HG03354 (cell line): ENCODE results near the gene S1PR2.
A peak's percentile ranks its signal among the peaks of the same experiment; 100 is the strongest.
"Not testable (repeated sequence)": the region's sequence is repeated elsewhere in the genome, so short reads cannot be mapped to it uniquely, and the experiment has no call there.

ENCODE experiments used
- ATAC-seq: cut with Tn5 transposase; IDR thresholded peaks from one replicate; pipeline ENCODE4 v1.9.1; 2021; ENCODE audit warnings: mild to moderate bottlenecking; ENCODE audit not compliant: unreplicated experiment, poor library complexity, severe bottlenecking

The S1PR2 gene

DNA sequence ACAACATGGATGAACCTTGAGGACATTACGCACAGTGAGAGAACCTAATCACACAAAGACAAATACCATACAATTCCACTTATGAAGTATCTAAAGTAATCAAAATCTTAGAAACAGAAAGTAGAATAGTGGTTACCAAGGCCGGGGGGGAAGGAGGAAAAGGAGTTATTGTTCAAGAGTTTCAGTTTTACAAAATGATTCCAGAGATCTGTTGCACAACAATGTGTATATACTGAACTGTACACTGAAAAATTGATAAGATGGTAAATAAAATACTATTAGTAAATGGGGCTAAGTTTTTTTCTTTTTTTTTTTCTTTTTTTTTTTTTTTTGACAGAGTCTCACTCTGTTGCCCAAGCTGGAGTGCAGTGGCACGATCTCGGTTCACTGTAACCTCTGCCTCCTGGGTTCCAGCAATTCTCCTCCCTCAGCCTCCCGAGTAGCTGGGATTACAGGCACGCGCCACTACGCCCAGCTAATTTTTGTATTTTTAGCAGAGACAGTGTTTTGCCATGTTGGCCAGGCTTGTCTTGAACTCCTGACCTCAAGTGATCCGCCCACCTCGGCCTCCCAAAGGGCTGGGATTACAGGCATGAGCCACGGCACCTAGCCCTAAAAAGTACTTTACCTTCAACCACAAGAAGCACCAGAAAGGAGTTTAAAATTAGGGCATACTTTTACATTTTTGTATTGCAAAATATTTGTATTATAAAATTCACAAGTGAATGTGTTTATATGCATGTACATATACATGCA lies 32.1 kb downstream of the S1PR2 start:
- not testable (repeated sequence) for ATAC-seq

DNA sequence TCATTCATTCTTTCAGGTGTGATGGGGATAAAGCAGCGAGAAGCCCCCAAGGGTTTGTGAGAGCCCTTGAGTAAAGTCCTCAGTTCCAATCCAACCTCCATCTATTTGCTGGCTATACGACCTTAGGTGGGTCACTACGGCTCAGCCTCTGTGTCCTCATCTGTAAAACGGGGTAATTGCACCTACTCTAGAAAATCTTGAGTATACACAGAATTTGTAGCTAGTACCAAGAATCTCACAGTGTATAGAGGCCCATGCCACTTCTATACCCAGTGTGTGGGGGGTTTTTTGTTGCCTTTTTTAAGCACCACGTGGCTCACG lies 36.0 kb downstream of the S1PR2 start:
- ATAC-seq, result peak; percentile 30

DNA sequence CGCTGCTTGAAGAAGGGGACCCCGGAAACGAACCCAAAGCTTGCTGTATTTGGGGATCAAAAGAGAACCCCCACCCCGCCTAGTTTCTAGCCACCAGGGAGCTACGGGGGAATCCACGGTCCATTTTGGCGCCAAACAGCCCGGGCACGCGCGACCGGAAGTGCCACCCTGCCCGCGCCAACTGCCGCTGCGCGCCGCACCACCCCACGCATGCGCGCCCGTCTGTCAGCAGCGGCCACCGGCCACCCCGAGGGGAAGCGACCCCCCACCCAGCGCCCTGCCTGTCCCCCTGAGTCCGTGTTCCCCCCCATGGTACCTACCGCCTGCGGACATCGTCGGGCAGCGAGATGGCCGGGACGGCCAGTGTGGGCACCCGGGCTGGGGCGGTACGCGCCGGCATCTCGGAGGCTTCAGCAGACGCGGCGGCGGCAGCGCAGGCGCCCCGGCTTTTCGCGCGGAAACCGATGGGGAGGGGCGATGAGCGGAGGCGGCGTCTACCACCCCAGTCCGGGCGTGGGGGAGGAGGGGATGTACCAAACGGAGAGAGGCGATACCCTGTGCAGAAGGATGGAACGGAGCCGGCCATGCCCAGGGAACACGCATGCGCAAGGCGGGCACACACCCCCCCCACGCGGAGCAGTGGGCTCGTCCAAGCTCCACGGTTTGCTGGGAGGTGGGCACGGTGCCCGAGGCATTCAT lies 36.5 kb downstream of the S1PR2 start, which contains the start of gene DNMT1:
Gene DNMT1 (minus strand): TSS at position 454 of the 699 bp plus-strand sequence. CDS start 54 bp downstream, at position 400.
- ATAC-seq, result peak; percentile 89

DNA sequence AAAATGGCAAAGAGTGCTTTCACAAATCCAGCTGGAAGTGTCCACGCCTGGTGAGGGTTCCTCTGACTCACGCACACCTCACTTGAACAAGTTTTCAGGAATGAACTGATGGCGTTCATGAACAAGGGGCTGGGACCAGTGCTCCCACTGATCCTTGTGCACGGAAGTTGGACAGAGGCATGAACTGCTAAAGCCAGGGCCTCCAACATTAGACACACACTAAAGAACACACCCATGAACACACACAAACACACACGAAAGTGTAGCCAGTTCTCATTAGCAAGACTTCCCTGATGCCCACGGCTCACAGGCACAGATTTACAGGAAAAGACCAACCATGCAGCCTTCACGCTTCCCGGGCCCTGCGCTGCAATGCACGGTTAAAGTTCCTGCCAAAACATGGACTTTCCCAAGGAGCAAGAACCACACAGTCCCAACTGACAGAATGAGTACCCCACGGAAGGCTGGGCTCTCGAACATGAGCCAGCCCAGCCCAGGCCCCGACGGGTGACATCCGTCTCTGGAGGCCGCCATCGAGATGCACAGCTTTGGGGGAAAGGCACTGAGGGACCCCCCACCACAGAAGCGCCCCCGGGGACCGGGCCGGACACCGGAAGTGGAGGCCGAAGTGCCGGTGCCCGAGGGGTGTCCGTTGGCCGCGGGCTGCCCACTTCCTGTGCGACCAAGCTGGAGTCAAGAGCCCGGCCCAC lies 37.2 kb downstream of the S1PR2 start:
- peak; percentile 16 for ATAC-seq

DNA sequence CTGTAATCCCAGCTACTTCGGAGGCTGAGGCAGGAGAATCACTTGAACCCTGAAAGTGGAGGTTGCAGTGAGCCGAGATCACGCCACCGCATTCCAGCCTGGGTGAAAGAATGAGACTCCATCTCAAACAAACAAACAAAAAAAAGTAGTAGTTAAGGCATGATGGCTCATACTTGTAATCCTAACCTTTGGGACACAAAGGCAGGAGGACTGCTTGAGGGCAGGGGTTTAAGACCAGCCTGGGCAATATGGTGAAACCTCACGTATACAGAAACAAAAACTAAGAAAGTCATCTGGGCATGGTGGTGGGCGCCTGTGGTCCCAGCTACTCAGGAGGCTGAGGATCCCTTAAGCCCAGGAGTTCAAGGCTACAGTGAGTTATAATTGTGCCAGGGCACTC lies 38.2 kb downstream of the S1PR2 start:
- ATAC-seq, result no peak

DNA sequence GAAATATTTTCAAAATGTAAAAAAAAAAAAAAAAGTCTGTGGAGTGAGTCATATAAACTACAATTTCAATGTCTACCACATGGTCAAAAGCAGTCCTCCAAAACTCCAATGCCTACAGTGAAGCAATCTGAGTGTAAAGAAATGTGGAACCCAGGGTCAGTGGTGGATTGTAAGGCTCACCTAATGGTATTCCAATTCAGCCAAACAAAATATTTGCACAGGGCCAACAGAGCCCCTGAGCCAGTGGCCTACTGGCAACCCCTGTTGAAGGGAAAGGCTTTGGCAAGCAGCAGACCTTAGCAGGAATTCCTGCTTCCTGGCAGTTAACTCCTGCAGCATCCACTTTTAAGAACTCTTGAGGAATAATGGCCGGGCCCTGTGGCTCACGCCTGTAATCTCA lies 39.8 kb downstream of the S1PR2 start:
- ATAC-seq, result no peak

DNA sequence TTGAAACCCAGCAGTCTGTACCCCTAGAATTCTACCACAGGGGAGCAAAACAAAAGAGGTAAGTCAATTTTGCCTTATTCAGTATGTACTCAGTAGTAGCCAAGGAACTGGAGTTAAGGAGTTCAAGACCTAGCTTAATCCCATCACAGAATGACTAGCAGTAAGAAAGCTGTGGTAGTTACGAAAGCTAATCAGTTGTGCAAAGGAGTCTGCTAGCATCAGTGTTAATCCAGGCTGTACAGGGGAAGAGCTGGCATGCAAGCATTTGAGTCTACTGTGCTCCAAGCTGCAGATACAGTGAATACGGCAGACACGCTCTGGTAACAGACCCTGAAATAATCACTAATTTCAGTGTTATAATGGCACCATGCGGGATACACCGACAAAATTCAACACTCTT lies 41.1 kb downstream of the S1PR2 start:
- ATAC-seq, result no peak

DNA sequence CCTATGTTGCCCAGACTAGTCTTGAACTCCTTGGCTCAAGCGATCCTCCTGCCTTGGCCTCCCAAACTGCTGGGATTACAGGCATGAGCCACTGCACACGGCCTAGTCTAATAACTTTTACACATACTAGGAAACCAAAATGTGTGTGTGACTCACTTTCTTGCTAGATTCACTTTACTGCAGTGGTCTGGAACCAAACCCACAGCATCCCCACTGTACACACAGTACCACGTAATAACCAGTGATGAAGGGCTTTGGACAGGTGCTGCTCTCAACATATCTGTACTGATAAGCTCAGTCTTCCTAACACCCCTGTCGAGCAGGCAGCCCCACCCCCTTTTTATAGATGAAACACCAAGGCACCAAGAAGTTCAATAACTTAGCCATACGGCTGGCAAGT lies 41.5 kb downstream of the S1PR2 start:
- no peak for ATAC-seq

DNA sequence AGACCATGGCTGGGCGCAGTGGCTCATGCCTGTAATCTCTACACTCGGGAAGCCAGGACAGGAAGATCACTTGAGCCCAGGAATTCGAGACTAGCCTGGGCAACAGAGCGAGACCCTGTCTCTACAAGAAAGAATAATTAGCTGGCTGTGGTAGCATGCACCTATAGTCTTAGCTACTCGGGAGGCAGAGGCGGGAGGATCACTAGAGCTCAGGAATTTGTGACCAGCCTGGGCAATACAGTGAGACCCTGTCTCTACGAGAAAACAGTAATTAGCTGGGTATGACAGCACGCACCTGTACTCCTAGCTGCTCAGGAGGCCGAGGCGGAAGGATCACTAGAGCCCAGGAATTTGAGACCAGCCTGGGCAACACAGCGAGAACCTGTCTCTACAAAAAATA lies 43.8 kb downstream of the S1PR2 start:
- no peak for ATAC-seq

DNA sequence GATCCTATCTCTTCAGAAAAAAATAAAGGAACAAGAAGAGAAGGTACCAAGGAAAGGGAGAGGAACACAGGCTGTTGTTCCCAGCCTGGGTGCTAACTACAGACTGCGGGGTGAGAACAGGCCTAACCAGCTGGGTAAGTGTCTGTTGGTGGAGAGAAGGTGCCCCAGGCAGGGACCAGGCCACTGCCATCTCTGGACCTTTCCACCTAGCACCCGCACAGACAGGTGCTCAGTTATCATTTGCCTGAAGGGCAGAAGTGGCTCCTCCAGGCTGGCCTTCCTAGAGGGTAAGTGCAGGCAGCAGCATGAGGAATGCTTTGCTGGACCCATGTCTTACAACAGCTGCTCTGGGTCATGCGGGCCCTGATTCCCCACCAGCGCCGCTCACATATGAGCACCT lies 46.5 kb downstream of the S1PR2 start:
- no peak for ATAC-seq

DNA sequence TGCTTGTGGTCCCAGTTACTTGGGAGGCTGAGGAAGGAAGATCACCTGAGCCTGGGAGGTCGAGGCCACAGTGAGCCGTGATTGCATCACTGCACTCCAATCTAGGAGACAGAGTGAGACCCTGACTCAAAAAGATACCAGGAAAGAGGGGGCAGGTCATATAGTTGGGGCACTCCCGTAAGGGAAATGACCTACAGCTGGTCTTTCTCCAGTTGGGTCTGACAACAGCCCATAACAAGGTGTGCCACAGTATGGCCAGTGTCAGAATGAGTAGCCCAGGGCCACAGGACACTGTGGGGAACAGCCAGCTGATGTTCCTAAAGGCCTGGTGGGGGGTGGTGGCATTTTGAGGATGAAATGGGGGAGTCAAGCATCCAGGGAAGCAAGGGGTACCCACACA lies 47.2 kb downstream of the S1PR2 start:
- ATAC-seq, result no peak

DNA sequence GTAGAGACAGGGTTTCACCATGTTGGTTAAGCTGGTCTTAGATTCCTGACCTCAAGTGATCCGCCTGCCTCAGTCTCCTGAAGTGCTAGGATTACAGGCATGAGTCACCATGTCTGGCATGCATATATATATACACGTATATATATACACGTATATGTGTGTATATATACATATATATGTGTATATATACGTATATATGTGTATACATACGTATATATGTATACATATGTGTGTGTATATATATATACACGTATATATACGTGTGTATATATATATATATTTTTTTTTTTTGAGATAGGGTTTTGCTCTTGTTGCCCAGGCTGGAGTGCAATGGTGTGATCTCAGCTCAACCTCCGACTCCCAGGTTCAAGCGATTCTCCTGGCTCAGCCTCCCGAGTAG lies 48.3 kb downstream of the S1PR2 start:
- ATAC-seq, result no peak

DNA sequence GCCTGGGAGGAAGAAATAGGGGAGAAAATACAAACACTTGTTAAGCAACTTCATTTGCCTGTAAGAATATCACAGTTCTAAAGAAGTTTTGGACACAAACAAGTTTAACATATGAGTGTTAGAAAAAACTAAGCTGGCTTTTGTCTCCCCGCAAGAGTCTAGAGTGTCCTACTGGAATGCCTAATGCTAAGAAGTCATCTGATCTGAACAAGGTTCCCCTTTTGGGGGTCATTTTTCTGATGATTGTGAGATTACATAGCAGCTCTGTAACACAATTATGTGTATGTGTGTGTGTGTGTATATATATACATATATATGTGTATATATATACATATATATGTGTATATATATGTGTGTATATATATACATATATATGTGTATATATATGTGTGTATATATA lies 49.1 kb downstream of the S1PR2 start:
- no peak for ATAC-seq

DNA sequence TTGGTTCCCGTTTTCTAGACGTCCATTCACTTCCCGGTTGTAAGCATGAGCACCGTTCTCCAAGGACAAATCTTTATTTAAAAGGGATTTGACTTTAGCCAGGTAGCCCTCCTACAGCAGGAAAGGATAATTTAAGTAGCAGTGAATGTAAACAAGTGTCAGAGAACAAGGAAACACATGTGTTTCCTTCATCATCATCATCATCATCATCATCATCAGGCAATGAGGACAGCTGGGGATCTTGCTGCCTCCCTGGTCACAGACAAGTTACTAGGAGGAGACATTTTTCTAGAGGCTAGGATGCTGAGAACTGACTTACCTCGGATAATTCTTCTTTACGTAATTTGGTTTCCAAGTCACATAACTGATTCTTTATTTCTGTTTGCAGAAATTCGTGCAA lies 50.7 kb downstream of the S1PR2 start:
- ATAC-seq, result no peak

DNA sequence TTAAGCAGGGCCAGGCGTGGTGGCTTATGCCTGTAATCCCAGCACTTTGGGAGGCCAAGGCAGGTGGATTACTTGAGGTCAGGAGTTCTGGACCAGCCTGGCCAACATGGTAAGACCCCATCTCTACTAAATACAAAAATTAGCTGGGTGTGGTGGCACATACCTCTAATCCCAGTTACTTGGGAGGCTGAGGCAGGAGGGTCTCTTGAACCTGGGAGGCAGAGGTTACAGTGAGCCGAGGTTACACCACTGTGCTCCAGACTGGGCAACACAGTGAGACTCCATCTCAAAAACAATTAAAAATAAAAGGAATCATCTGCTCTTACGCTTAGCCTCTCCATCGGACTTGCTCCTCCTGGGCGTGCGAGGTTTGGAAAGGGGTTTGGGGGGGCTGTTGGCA lies 51.1 kb downstream of the S1PR2 start:
- not testable (repeated sequence) for ATAC-seq

DNA sequence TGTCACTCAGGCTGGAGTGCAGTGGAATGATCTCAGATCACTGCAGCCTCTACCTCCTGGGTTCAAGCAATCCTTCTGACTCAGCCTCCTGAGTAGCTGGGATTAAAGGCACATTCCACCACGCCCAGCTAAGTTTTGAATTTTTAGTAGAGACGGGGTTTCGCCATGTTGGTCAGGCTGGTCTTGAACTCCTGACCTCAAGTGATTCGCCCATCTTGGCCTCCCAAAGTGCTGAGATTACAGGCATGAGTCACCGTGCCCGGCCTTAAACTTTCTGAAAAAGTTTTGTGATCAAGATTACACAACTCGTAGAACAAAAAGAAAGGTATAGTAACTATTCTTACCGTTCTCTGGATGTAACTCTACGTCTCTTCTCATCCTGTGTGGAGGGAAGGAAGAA lies 57.6 kb downstream of the S1PR2 start:
- ATAC-seq, result no peak
